ENCODE data around the gene JAG2. TPM values are rescaled to one million over a fixed set of nuclear protein-coding genes. Genes with fewer than 3 reads are reported as not detected.

The JAG2 gene
- total and polyA plus RNA-seq, 10 donors = 3.0 to 14.3 (median 6.4) TPM

DNA sequence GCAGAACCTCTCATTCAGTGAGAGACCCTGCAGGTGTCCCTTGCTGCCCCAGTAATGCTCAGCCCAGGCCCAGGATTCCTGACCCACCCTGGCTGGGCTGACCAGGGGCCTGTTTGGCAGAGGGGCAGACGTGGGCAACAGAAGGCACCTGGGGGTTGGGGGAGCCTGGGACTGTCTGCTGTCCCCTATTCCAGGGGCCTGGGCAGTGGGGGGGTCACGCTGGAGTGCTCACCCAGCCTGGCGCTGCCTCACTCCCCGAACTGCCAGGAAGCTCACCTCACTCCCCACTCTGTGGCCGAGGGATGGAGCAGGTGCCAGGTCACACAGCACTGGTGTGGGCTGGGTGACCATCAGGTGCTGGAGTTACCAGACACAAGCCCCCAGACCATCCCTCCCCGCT, 35.1 kb upstream of the JAG2 start:
- H3K27ac ChIP-seq = no peak overlapping the region
- no peak overlapping the region for H3K4me3 ChIP-seq
- H3K36me3 ChIP-seq = peaks cover 0 to 1% (median 0%) of the 10 kb centered on the region in 6 donors
- 73 to 81% (median 75%) methylated on average over 2 to 6 of the region's 6 CpGs for WGBS, 5 donors
- DNase-seq = no peak
- intact Hi-C loops (cut with DNase I; ENCODE audit: low total_unique reads) = loop anchor here (5.0 kb wide), 1 partner anchor 149 kb away; no protein-coding TSS in a partner anchor
- H3K27me3 ChIP-seq (replicated peaks in 1 of 7) = peaks cover 0 to 61% (median 25%) of the 10 kb centered on the region in 7 donors
- H3K4me1 ChIP-seq = peaks cover 20 to 76% (median 46%) of the 10 kb centered on the region in 6 donors
- no peaks in the 10 kb centered on the region for H3K9me3 ChIP-seq
- TF ChIP-seq POLR2A (IDR thresholded peaks at IDR 0.05) (no peak), POLR2AphosphoS5 (IDR thresholded peaks at IDR 0.05) (no peak)
- TF ChIP-seq, protein P1, sequence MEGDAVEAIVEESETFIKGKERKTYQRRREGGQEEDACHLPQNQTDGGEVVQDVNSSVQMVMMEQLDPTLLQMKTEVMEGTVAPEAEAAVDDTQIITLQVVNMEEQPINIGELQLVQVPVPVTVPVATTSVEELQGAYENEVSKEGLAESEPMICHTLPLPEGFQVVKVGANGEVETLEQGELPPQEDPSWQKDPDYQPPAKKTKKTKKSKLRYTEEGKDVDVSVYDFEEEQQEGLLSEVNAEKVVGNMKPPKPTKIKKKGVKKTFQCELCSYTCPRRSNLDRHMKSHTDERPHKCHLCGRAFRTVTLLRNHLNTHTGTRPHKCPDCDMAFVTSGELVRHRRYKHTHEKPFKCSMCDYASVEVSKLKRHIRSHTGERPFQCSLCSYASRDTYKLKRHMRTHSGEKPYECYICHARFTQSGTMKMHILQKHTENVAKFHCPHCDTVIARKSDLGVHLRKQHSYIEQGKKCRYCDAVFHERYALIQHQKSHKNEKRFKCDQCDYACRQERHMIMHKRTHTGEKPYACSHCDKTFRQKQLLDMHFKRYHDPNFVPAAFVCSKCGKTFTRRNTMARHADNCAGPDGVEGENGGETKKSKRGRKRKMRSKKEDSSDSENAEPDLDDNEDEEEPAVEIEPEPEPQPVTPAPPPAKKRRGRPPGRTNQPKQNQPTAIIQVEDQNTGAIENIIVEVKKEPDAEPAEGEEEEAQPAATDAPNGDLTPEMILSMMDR (IDR thresholded peaks at IDR 0.05 in 8 of 11, conservative IDR thresholded peaks at IDR 0.05 in 3 of 11) = no peak

DNA sequence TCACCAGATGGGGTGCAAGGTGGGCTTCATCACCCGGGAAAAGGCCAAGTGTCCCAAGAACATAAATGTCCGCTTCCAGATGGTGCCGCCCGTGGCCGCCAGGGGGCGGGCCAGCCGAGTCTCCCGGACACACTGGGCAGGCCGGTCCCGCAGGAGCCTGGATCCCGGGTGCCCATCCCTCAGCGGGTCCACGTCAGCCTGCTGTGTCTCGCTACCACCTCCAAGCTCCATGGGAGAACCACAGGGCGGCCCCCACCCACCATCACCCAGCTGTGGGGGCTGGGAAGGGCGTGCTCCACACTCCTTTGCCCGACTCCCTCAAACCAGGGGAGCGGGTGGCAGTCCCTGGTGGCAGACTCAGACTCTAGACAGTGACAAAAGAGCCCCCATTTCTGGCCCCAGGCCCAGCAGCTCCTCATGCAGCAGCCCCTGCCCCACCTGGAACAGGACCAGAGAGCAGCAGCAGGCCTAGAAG, 34.5 kb upstream of the JAG2 start:
- intact Hi-C loops (cut with DNase I; ENCODE audit: low total_unique reads) = loop anchor here (5.0 kb wide), 1 partner anchor 149 kb away; no protein-coding TSS in a partner anchor
- 1 to 11% (median 8%) methylated on average over 2 to 18 of the region's 18 CpGs for WGBS, 5 donors
- TF ChIP-seq POLR2AphosphoS5 (IDR thresholded peaks at IDR 0.05) = peak; percentile 11 to 74 (median 58)
- TF ChIP-seq, protein P1 (IDR thresholded peaks at IDR 0.05 in 8 of 11, conservative IDR thresholded peaks at IDR 0.05 in 3 of 11) = peak; percentile 56 to 96 (median 85)
- TF ChIP-seq POLR2A (IDR thresholded peaks at IDR 0.05) = no peak
- Histone ChIP-seq H3K27ac (peak overlapping the region in 1 of 8 donors; percentile 16), H3K4me1 (peaks cover 20 to 82% (median 50%) of the 10 kb centered on the region in 6 donors), H3K36me3 (no peaks in the 10 kb centered on the region), H3K9me3 (no peaks in the 10 kb centered on the region), H3K4me3 (no peak overlapping the region), H3K27me3 (replicated peaks in 1 of 7) (peaks cover 0 to 67% (median 25%) of the 10 kb centered on the region in 7 donors)
- DNase-seq = peak; percentile 91

DNA sequence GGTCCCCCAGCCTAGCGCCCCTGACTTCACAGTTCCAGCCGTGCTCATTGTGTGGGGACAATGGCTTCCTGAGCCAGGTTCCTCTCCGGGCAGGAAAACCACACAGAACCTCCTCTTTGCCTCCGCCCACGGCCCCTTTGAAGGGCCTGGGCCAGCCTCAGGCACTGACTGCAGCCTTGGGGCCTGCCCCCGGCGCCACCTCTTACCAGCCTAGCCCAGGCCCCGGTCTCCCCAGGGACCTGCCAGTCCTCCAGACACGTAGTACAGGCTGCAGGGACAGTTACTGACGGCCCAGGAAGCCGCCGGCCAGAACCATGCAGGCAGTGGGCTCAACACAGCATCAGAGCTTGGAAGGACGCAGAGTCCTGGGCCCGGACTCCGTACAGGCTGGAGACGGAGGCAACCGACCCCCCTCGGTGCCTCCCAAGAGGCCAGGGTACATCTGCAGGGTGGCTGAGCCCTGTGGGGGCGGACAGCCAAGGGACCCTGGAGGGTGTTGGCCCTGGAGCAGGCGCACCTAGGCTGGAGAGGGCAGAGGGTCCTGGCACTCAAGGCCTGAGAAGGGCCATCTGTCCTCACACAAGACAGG, 33.4 kb upstream of the JAG2 start:
- no peak for DNase-seq
- Histone ChIP-seq H3K36me3 (no peaks in the 10 kb centered on the region), H3K27ac (peak overlapping the region in 1 of 8 donors; percentile 16), H3K4me1 (peaks cover 20 to 88% (median 55%) of the 10 kb centered on the region in 6 donors), H3K4me3 (peak overlapping the region in 1 of 8 donors; percentile 17), H3K27me3 (replicated peaks in 1 of 7) (peaks cover 0 to 78% (median 31%) of the 10 kb centered on the region in 7 donors), H3K9me3 (no peaks in the 10 kb centered on the region)
- 26 to 34% (median 28%) methylated on average over 5 to 20 of the region's 20 CpGs for WGBS, 5 donors
- intact Hi-C loops (cut with DNase I; ENCODE audit: low total_unique reads) = loop anchor here (5.0 kb wide), 1 partner anchor 150 kb away; no protein-coding TSS in a partner anchor
- TF ChIP-seq, protein P1 (IDR thresholded peaks at IDR 0.05 in 8 of 11, conservative IDR thresholded peaks at IDR 0.05 in 3 of 11) = peak in 1 of 11 experiments; percentile 15
- TF ChIP-seq POLR2AphosphoS5 (IDR thresholded peaks at IDR 0.05) = peak in 1 of 3 donors; percentile 55
- TF ChIP-seq POLR2A (IDR thresholded peaks at IDR 0.05) = no peak

All from spleen (tissue), 11 donors.